GM19372 (cell line): ENCODE measurements around the gene MED15.
"Not testable (repeated sequence)": the region's sequence is repeated elsewhere in the genome, so short reads cannot be mapped to it uniquely, and the experiment has no call there.

Experiments used
- ATAC-seq: cut with Tn5 transposase; IDR thresholded peaks from one replicate; pipeline ENCODE4 v1.9.1; 2021; ENCODE audit warnings: mild to moderate bottlenecking, low read depth, moderate library complexity; ENCODE audit not compliant: unreplicated experiment

The MED15 gene

GRCh38 chr22:20591660-20592310 is 84.4 kb downstream of the MED15 start:
- no peak for ATAC-seq

GRCh38 chr22:20594038-20594437 is 86.6 kb downstream of the MED15 start:
- not testable (repeated sequence) for ATAC-seq

GRCh38 chr22:20594486-20594885 is 87.1 kb downstream of the MED15 start:
- ATAC-seq = not testable (repeated sequence)

- ATAC-seq = no peak
These were observed 88.1 kb downstream of the MED15 start for GRCh38 chr22:20595461-20595860.

GRCh38 chr22:20599117-20599516 is 91.7 kb downstream of the MED15 start:
- no peak for ATAC-seq

- ATAC-seq = no peak
These were observed 92.8 kb downstream of the MED15 start for GRCh38 chr22:20600137-20600673.

GRCh38 chr22:20601308-20601707 is 93.9 kb downstream of the MED15 start:
- ATAC-seq = no peak

GRCh38 chr22:20602609-20603164 is 95.3 kb downstream of the MED15 start:
- no peak for ATAC-seq

GRCh38 chr22:20604092-20604747 is 96.8 kb downstream of the MED15 start:
- no peak for ATAC-seq

GRCh38 chr22:20604776-20605221 is 97.4 kb downstream of the MED15 start:
- no peak for ATAC-seq

GRCh38 chr22:20605328-20605727 is 97.9 kb downstream of the MED15 start:
- no peak for ATAC-seq

GRCh38 chr22:20606041-20606783 is 98.8 kb downstream of the MED15 start:
- ATAC-seq = no peak

- ATAC-seq = no peak
These were observed 99.3 kb downstream of the MED15 start for GRCh38 chr22:20606784-20607128.

- no peak for ATAC-seq
These were observed 99.9 kb downstream of the MED15 start for GRCh38 chr22:20607157-20607907.

- no peak for ATAC-seq
These were observed 102.9 kb downstream of the MED15 start for GRCh38 chr22:20610243-20610686.

- ATAC-seq = no peak
These were observed 103.3 kb downstream of the MED15 start for GRCh38 chr22:20610757-20611156.

- ATAC-seq = no peak
These were observed 104.0 kb downstream of the MED15 start for GRCh38 chr22:20611418-20611817.

- no peak for ATAC-seq
These were observed 105.9 kb downstream of the MED15 start for GRCh38 chr22:20613301-20613700.

GRCh38 chr22:20615021-20615420 is 107.6 kb downstream of the MED15 start:
- ATAC-seq = no peak
